ENCODE results near the gene KIRREL1. TPM values are rescaled to one million over a fixed set of nuclear protein-coding genes. Genes with fewer than 3 reads are reported as not detected.

Gene KIRREL1
- total and polyA plus RNA-seq, 2 donors (not counting 1 experiment from before 2014, with no cell fraction given): 55.5 to 123 TPM

DNA sequence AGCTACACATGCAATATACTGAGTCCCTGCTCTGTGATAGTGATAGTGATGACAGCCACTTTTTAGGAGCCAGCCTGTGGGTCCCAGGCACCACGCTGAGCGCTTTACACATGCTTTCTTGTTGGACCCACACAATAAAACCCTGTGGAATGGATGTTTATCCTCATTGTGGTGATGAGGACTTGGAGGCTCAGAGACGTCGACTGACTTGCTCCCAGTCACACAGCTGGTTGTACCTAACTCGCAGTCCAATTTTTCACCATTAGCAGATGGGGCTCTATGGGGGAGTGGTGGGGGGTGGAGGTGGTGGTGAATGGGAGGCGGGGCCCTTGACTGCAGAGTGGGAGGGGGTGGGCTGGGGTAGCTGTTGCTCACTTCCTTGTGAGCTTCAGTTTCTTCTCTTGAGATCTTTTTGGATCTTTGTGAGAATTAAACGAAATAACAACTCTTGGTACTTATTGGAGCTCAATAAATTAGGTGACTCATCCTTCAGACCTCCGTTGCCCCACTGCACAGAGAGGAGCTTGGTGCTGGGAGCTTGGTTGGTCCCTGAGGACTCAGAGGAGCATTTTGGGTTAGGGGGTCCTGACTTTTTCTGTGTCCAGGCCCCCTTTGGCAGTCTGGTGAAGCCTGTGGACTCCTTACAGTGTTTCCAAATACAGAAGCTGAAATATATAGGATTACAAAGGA, 125.4 kb downstream of the KIRREL1 start:
- H3K79me2 ChIP-seq (ENCODE audit: control insufficient read depth, insufficient read depth, low read length): no peaks in the 10 kb centered on the region
- no peak overlapping the region for H3K9ac ChIP-seq (ENCODE audit: insufficient read depth, low read length)
- TF ChIP-seq, protein P1, sequence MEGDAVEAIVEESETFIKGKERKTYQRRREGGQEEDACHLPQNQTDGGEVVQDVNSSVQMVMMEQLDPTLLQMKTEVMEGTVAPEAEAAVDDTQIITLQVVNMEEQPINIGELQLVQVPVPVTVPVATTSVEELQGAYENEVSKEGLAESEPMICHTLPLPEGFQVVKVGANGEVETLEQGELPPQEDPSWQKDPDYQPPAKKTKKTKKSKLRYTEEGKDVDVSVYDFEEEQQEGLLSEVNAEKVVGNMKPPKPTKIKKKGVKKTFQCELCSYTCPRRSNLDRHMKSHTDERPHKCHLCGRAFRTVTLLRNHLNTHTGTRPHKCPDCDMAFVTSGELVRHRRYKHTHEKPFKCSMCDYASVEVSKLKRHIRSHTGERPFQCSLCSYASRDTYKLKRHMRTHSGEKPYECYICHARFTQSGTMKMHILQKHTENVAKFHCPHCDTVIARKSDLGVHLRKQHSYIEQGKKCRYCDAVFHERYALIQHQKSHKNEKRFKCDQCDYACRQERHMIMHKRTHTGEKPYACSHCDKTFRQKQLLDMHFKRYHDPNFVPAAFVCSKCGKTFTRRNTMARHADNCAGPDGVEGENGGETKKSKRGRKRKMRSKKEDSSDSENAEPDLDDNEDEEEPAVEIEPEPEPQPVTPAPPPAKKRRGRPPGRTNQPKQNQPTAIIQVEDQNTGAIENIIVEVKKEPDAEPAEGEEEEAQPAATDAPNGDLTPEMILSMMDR (conservative IDR thresholded peaks at IDR 0.05 in 1 of 2, IDR thresholded peaks at IDR 0.05 in 1 of 2; ENCODE audit: low read depth in 1 of 2, low read length in 2 of 2): no peak
- TF ChIP-seq EZH2 (IDR thresholded peaks at IDR 0.05; ENCODE audit: low read length, missing control alignments): no peak
- H2AFZ ChIP-seq (ENCODE audit: low read length): no peak overlapping the region
- H3K4me2 ChIP-seq (ENCODE audit: extremely low read depth, insufficient read depth, low read length): no peak overlapping the region
- H3K27me3 ChIP-seq (ENCODE audit: control insufficient read depth, insufficient read depth, low read length): no peaks in the 10 kb centered on the region
- no peak for DNase-seq (ENCODE audit: low read depth in 2 of 2)
- H3K4me1 ChIP-seq (ENCODE audit: control insufficient read depth, extremely low read depth, insufficient read depth, low read length): no peaks in the 10 kb centered on the region
- no peaks in the 10 kb centered on the region for H4K20me1 ChIP-seq (ENCODE audit: control insufficient read depth, extremely low read depth, insufficient read depth, low read length)
- no peak overlapping the region for H3K27ac ChIP-seq (ENCODE audit: insufficient read depth, low read length)
- no peak overlapping the region for H3K4me3 ChIP-seq (replicated peaks in 1 of 4; ENCODE audit: control extremely low read depth in 1 of 4, insufficient read depth in 1 of 4, low read depth in 3 of 4, low read length in 4 of 4)
- H3K9me3 ChIP-seq (ENCODE audit: control insufficient read depth, insufficient read depth, low read depth, low read length): no peaks in the 10 kb centered on the region
- no peaks in the 10 kb centered on the region for H3K36me3 ChIP-seq (ENCODE audit: control insufficient read depth, insufficient read depth, low read length)

DNA sequence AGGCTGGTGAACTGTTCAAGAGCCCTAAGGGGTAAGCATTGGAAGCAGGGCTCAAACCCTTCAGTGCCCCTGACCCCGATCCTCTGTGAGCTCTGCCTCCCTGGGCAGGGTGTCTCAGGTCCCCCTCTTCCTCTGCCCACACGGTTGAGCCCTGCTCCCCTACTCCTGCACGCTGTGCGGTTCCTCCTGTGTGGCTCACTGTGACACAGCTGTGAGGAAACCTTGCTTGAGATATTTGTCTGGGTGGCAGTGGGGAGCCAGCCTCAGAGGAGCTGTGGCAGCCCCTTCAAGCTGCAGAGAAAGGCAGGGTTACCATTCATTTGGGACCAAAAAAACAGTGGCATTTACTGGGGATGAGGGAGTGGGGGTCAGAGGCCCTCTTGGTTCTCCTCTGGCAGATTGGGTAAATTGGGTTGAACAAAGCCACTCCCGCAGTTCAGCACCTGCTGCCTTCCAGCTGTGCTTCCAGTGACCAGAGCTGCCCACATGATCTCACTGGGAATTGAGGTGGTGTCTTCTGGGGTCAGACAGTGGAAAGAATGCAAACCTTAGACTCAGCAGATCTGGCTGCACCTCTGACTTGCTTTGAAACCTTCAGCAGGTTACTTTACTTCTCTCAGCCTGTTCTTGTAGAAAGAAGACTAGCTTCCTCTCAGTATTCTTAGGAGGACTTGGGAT, 126.7 kb downstream of the KIRREL1 start:
- no peaks in the 10 kb centered on the region for H3K4me1 ChIP-seq (ENCODE audit: control insufficient read depth, extremely low read depth, insufficient read depth, low read length)
- H3K9me3 ChIP-seq (ENCODE audit: control insufficient read depth, insufficient read depth, low read depth, low read length): no peaks in the 10 kb centered on the region
- H3K27me3 ChIP-seq (ENCODE audit: control insufficient read depth, insufficient read depth, low read length): no peaks in the 10 kb centered on the region
- H3K36me3 ChIP-seq (ENCODE audit: control insufficient read depth, insufficient read depth, low read length): no peaks in the 10 kb centered on the region
- no peaks in the 10 kb centered on the region for H4K20me1 ChIP-seq (ENCODE audit: control insufficient read depth, extremely low read depth, insufficient read depth, low read length)
- H3K9ac ChIP-seq (ENCODE audit: insufficient read depth, low read length): no peak overlapping the region
- no peak for TF ChIP-seq EZH2 (IDR thresholded peaks at IDR 0.05; ENCODE audit: low read length, missing control alignments)
- TF ChIP-seq, protein P1 (conservative IDR thresholded peaks at IDR 0.05 in 1 of 2, IDR thresholded peaks at IDR 0.05 in 1 of 2; ENCODE audit: low read depth in 1 of 2, low read length in 2 of 2): no peak
- no peak overlapping the region for H2AFZ ChIP-seq (ENCODE audit: low read length)
- H3K27ac ChIP-seq (ENCODE audit: insufficient read depth, low read length): no peak overlapping the region
- H3K4me3 ChIP-seq (replicated peaks in 1 of 4; ENCODE audit: control extremely low read depth in 1 of 4, insufficient read depth in 1 of 4, low read depth in 3 of 4, low read length in 4 of 4): no peak overlapping the region
- H3K79me2 ChIP-seq (ENCODE audit: control insufficient read depth, insufficient read depth, low read length): no peaks in the 10 kb centered on the region
- DNase-seq (ENCODE audit: low read depth in 2 of 2): no peak
- no peak overlapping the region for H3K4me2 ChIP-seq (ENCODE audit: extremely low read depth, insufficient read depth, low read length)

DNA sequence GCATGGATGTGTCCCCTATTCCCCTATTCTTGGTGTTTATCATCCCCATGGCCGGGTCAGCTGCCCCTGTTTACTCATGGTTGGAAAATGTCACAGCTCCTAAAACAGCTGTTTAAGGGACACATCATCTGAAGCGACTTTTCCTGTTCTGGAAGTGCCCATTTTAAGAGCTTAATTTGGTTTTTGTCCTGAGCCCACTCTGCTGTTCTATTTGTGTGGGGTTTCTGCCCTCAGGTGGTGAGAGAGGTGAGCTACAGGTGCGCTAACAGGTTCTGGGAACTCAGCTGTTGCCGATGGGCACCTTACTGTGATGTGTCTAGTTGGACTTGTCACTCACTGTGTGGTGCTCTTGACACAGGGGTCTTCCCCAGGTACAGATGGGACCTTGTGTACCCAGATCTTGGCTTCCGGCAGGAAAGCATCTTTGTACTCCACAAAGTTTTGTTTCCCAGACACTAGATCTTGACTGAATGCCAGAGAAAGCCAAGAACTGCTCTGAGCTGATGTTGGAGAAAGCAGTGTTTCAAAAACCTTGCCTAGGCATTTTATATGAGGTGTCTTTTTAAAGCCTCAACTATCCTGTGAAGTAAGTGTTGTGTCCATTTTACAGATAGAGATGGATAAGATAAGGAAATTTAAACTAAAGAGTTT, 128.3 kb downstream of the KIRREL1 start:
- Histone ChIP-seq H3K36me3 (ENCODE audit: control insufficient read depth, insufficient read depth, low read length) (no peaks in the 10 kb centered on the region), H3K9ac (ENCODE audit: insufficient read depth, low read length) (no peak overlapping the region), H3K27me3 (ENCODE audit: control insufficient read depth, insufficient read depth, low read length) (peaks cover 6% of the 10 kb centered on the region), H4K20me1 (ENCODE audit: control insufficient read depth, extremely low read depth, insufficient read depth, low read length) (no peaks in the 10 kb centered on the region), H2AFZ (ENCODE audit: low read length) (no peak overlapping the region), H3K9me3 (ENCODE audit: control insufficient read depth, insufficient read depth, low read depth, low read length) (no peaks in the 10 kb centered on the region), H3K27ac (ENCODE audit: insufficient read depth, low read length) (no peak overlapping the region), H3K4me1 (ENCODE audit: control insufficient read depth, extremely low read depth, insufficient read depth, low read length) (no peaks in the 10 kb centered on the region), H3K79me2 (ENCODE audit: control insufficient read depth, insufficient read depth, low read length) (no peaks in the 10 kb centered on the region), H3K4me2 (ENCODE audit: extremely low read depth, insufficient read depth, low read length) (no peak overlapping the region), H3K4me3 (replicated peaks in 1 of 4; ENCODE audit: control extremely low read depth in 1 of 4, insufficient read depth in 1 of 4, low read depth in 3 of 4, low read length in 4 of 4) (no peak overlapping the region)
- TF ChIP-seq EZH2 (IDR thresholded peaks at IDR 0.05; ENCODE audit: low read length, missing control alignments): no peak
- TF ChIP-seq, protein P1 (conservative IDR thresholded peaks at IDR 0.05 in 1 of 2, IDR thresholded peaks at IDR 0.05 in 1 of 2; ENCODE audit: low read depth in 1 of 2, low read length in 2 of 2): peak; percentile 52 to 70
- peak; percentile 36 to 55 for DNase-seq (ENCODE audit: low read depth in 2 of 2)

All from fibroblast of lung (primary cell).